ENCODE results near the gene STX19.
"Not testable (repeated sequence)": the region's sequence is repeated elsewhere in the genome, so short reads cannot be mapped to it uniquely, and the experiment has no call there.

STX19 gene

GRCh38 chr3:93973131-93974126 is 55.0 kb downstream of the STX19 start, which contains the start of gene PROS1:
Gene PROS1, minus strand, starts transcription at chr3:93973896. Its CDS starts 147 bp downstream, at chr3:93973749.
- TF ChIP-seq CTCF (IDR thresholded peaks at IDR 0.05; ENCODE audit: insufficient read depth, missing control alignments), result peak; percentile 7
- no peak for DNase-seq (ENCODE audit: insufficient read length, low spot score)
- FAIRE-seq, result no peak

- DNase-seq (ENCODE audit: insufficient read length, low spot score) (no peak), FAIRE-seq (no peak)
- TF ChIP-seq CTCF (IDR thresholded peaks at IDR 0.05; ENCODE audit: insufficient read depth, missing control alignments), result no peak
Measured at GRCh38 chr3:93969997-93970396, 58.4 kb downstream of the STX19 start.

- DNase-seq (ENCODE audit: insufficient read length, low spot score), result no peak
- no peak for TF ChIP-seq CTCF (IDR thresholded peaks at IDR 0.05; ENCODE audit: insufficient read depth, missing control alignments)
- no peak for FAIRE-seq
Measured at GRCh38 chr3:93969443-93969842, 59.0 kb downstream of the STX19 start.

GRCh38 chr3:93965106-93965505 is 63.3 kb downstream of the STX19 start:
- not testable (repeated sequence) for FAIRE-seq; DNase-seq (ENCODE audit: insufficient read length, low spot score)
